Hindlimb muscle (tissue), 1 donor: ENCODE results near the gene MECP2. TPM values are rescaled to one million over a fixed set of nuclear protein-coding genes. Genes with fewer than 3 reads are reported as not detected.
A peak's percentile ranks its signal among the peaks of the same experiment; 100 is the strongest.
"Not testable (repeated sequence)": the region's sequence is repeated elsewhere in the genome, so short reads cannot be mapped to it uniquely, and the experiment has no call there.

ENCODE experiments used
- DNase-seq: peaks from one replicate; pipeline ENCODE4 v3.0.0-alpha.2; 2013
- polyA plus RNA-seq: library from polyadenylated mRNA; unstranded; fragments of 120-200 nt; gene quantifications from one replicate; pipeline ENCODE4 v1.2.1, GENCODE V29; 2013; ENCODE audit not compliant: insufficient read length

The MECP2 gene
- polyA plus RNA-seq, 1 donor, result 25.1 TPM

DNA sequence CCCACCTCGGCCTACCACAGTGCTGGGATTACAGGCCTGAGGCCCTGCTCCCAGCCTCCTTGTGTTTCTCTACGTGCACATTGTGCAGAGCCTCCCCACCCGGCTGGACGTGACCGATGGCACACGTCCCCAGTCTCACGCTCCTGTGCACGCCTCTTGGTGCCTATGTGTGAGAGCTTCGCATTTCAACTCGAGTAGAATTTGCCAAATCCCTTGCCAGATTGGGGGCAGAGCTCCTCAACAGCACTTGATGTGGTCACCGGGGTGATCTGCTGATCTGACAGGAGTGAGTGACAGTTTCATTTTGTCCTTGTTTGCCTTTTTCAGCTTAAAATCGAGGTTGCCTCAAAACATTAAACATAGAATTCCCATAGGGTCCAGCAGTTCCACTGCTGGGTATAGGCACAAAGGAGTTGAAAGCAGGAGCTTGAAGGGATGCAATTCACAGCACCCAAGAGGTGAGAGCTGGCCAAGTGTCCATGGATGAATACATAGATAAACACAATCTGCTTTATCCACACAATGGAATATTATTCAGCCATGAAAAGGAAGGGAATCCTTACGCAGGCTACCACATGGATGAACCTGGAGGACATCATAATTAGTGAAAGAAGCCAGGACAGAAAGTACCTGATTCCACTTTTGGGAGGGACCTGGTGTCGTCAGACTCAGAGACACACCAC, 107.4 kb downstream of the MECP2 start:
- DNase-seq, result no peak

- DNase-seq, result no peak
Measured at GRCh38 chrX:153988493-153988892, 109.0 kb downstream of the MECP2 start.

- no peak for DNase-seq
Measured at GRCh38 chrX:153984351-153985178, 113.0 kb downstream of the MECP2 start.

DNA sequence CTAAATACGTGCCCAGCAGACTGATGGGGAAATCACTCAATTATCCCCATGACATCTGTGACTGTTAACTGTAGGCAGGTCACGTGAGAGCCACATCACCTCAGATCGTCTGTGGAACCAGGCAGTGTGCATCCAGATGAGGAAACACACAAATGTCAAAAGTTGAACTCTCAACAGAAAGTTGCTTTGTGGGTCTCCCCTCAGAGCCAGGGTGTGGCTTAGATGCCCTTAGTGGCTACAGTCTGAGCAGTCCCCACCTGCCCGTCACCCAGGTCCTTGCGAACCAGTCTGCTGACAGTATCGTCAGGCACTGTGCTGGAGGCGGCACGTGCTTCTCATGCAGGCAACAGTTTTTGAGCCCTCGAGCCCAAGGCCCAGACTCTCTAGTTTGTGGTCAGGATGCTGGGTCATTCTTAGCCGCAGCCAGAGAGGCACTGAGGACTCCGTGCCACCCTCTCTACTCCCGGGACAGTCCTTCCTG, 114.2 kb downstream of the MECP2 start:
- DNase-seq, result no peak

DNA sequence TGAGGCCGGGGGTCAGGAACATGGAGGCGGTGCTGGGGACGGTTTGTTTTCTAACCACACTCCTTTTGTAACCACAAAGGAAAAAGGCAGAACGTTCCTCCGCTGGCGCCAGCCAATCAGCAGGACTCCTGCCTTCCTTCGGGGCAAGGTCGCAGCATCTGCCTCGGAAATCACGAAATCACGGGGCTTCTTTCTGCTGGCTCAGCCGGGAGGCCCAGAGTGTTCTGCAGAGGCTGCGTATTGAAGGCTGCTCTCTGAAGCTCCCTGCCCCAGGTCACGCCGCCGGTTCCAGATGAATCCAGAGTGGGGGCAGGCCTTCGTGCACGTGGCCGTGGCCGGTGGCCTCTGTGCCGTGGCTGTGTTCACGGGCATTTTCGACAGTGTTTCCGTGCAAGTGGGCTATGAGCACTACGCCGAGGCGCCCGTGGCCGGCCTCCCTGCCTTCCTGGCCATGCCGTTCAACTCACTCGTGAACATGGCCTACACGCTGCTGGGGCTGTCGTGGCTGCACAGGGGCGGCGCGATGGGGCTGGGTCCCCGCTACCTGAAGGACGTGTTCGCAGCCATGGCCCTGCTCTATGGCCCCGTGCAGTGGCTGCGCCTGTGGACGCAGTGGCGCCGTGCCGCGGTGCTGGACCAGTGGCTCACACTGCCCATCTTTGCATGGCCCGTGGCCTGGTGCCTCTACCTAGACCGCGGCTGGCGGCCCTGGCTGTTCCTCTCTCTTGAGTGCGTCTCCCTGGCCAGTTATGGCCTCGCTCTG, 115.6 kb downstream of the MECP2 start:
- DNase-seq, result no peak

DNA sequence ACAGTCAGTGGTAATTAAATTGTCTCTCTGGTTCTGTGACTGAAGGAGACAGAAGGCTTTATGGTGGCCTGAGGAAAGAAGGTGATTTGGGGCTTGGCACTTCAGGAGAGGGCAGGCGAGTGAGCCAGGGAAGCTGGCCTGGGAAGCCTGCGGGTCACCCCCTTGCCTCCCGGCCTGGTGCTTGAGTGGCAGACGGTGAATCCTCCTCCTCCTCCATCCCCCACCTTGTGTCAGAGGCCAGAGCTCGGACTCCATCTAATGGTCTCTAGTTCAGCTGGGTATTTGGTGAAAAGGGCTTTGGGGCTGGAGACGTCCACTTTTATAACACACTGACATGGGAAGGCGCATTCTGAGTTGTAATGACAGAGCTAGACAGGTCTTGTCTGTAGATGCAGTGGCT, 116.3 kb downstream of the MECP2 start:
- no peak for DNase-seq

DNA sequence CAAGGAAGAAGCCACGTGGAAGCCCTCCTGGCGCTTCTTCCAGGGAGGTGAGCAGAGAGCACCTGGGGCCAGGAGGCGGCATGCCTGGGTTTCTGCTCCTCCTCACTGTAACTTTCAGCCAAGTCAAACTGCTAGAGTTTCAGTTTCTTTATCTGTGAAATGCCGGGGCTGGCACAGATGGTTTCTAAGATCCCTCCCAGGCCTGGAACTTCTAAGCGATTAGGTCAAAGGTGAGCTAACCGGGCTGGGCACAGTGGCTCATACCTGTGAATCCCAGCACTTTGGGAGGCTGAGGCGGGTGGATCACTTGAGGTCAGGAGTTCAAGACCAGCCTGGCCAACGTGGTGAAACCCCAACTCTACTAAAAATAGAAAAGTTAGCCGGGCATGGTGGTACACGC, 117.1 kb downstream of the MECP2 start:
- DNase-seq, result not testable (repeated sequence)

DNA sequence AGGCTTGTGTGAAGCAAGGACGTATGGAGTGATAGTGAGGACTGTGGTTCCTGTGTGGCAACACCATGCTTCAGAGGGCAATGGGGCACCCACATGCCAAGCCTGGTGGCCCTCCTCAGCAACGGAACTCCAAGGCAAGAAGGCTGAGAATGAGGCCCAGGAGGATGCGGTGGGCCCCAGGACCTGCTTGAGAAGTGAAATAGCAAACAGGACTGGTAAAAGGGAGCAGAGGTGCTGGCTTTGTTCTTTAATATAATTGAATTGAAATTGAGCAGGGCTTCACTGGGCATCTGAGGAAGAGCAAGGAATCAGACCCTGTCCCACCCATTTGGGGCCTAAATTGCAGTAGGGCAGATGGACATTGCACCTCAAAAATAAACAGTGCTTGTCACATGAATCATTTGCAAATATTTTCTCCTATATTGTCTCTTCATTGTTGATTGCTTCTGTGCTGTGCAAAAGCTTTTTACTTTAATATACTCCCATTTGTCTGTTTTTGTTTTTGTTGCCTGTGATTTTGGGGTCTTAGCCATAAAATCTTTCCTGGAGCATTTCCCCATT, 122.7 kb downstream of the MECP2 start:
- DNase-seq, result no peak

GRCh38 chrX:153974003-153974725, 123.4 kb downstream of the MECP2 start:
- DNase-seq, result no peak

DNA sequence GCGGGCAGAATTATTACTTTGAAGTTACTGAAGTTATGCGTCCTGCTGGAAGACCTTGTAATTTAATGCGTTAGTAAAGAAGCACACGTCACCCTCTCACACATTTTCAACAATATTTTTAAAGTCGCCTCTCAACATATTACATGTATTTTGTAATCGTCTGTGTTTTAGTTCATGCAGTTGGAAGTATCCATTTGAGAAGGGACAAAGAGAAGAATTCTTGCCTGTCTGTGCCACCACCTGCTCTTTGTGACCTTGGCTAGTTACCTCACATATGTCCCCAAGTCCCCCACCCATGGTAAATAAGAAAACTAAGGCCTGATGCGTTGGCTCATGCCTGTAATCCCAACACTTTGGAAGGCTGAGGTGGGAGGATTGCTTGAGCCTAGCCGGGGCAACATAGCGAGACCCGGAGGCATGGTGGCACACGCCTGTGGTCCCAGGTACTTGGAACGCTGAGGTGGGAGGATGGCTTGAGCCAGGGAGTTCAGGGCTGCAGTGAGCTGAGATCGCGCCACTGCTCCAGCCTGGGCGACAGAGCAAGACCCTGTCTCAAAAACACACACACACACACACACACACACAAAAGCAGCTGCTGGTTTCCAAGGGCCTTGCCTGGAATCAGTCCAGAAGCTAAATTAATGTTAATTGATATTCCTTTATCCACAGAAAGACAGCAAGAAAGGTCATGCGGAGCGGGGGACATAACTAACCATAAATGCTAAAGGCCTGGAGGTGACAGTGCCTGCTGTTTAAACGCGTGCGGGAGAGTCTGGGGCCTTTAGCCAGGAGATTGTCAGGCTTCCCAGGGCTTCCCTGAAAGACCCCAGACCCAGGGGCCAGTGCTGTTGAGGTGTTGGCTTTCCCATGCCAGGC, 124.2 kb downstream of the MECP2 start:
- no peak for DNase-seq

DNA sequence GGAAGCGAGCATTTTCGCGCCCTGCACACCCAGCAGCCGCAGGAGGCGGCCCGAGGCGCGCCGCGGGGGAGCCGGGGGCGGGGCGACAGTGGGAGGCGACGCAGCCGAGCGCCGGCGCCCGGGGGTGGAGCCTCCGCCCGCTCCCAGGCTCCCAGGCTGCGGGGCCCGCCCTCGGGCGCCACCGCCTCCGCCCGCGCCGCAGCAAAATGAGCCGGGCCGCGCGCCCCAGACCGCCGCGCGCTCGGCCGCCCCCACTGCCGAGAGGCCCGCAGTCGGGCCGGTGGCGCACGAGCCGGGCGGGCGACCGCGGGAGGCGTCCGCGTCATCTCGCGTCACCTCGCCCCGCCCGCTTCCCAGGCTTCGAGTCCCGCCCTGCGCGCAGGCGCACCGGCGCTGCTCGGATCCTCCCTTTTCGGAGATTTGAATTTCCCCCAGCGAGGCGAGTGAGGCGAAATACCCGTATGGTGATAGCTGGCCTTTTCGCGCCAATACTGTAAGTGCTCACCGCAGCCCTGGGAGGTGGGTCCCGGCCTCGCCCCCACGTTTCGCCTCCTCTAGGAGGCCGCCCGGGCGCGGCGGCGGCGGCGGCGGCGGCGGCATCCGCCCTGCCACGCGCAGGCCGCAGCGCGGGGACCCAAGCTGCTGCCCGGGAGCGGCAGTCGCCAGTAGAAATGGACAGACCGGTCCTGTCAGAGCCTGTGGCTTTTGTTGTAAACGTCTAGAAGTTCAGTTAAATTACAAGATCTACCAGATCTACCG, 125.0 kb downstream of the MECP2 start, which contains the start of gene TMEM187:
TSS of gene TMEM187 (plus strand) at position 387 of the 759 bp plus-strand sequence. CDS start 9,309 bp downstream, outside the sequence.
- DNase-seq, result peak; percentile 89

Other genes starting within 250 kb of the MECP2 start
- 2.5 TPM for gene L1CAM, start 211.5 kb downstream of the MECP2 start, polyA plus RNA-seq
- gene AVPR2, start 193.0 kb downstream of the MECP2 start, polyA plus RNA-seq, result 1.4 TPM
- gene ARHGAP4, start 171.5 kb downstream of the MECP2 start, polyA plus RNA-seq, result 26.4 TPM
- 71.0 TPM for gene NAA10, start 162.7 kb downstream of the MECP2 start, polyA plus RNA-seq
- 5.1 TPM for gene RENBP, start 153.1 kb downstream of the MECP2 start, polyA plus RNA-seq
- 37.9 TPM for gene HCFC1, start 125.9 kb downstream of the MECP2 start, polyA plus RNA-seq
- gene TMEM187, start 125.0 kb downstream of the MECP2 start, polyA plus RNA-seq, result 7.5 TPM
- 46.3 TPM for gene IRAK1, start 77.8 kb downstream of the MECP2 start, polyA plus RNA-seq
- gene OPN1LW, start 46.5 kb upstream of the MECP2 start, polyA plus RNA-seq, result not detected
- gene OPN1MW, start 84.9 kb upstream of the MECP2 start, polyA plus RNA-seq, result not detected
- not detected for gene OPN1MW2, start 122.0 kb upstream of the MECP2 start, polyA plus RNA-seq
- not detected for gene OPN1MW3, start 159.9 kb upstream of the MECP2 start, polyA plus RNA-seq
- gene TEX28, start 197.4 kb upstream of the MECP2 start, polyA plus RNA-seq, result not detected
- gene TKTL1, start 198.1 kb upstream of the MECP2 start, polyA plus RNA-seq, result 0.67 TPM